ENCODE data around the gene S100A1.
A peak's percentile ranks its signal among the peaks of the same experiment; 100 is the strongest.
"Not testable (repeated sequence)": the region's sequence is repeated elsewhere in the genome, so short reads cannot be mapped to it uniquely, and the experiment has no call there.

Gene S100A1

GRCh38 chr1:153631047-153632022 lies 3.1 kb downstream of the S100A1 start:
- DNase-seq = no peak

DNA sequence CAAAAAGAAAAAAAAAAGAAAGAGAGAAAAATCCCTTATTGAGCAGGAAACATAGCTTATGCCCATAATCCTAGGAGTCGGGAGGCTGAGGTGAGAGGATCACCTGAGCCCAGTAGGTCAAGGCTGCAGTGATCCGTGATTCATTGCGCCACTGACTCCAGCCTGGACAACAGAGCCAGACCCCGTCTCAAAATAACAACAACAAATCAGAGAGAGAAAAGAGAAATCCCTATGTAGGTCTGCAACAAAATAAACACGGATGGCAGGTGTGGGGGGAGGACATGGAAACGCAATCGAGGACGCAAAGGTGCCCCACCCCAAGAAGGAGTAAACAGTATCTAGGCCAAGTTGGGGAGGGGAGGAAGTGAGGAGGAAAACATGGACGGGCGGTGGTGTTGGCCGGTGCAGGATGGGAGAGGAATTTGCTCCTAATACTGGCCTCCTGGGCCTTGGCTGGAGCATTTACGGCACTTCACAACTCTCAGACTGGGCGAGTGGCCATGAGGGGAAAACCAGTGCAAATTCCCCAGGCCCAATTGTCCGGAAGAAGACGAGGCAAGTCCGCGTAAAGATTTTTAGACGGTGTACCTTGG lies 5.0 kb downstream of the S100A1 start:
- no peak for DNase-seq

DNA sequence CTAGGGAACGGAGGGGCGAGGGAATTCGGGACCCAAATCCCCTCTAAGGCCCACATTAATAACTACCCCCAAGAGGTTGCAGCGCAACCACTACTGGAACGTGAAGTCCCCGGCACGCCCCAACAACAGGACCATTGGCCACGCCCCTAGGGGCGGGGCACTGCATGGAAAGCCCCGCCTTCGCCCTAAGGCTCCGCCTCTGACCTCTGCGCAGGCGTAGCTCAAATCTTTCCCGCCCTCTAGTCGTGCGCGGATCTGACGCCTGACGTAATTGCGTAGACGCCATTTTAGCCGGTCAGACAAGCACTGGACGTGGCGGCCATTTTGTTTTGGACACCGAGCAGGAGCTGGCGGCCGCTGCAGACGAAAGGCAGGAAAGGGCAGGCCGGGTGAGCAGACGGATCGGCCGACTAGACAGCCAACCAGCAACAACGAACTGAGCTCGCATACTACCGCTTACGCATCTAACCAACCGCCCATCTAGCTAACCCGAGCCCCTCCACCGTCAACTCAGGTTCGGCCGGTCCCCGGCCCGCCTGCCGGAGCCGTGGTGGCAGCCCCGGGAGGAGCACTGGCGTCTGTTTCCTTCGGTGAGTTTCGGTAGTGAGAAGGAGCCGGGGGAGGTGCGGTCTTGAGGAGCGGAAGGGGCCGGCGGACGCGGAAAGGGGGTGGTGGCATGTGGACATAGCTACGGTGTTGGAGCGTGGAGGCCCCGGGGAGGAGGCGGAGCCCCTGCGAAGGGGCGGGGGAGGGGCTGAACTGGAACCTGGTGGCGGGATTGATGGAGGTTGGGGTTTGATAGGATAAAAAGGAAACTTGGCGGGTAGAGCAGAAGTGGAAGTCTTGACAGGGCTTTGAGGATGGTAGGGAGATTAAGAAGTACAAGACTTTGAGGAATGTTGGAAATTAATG lies 5.8 kb downstream of the S100A1 start, which contains the start of gene CHTOP:
Gene CHTOP, plus strand, starts transcription at position 313 of the 912 bp plus-strand sequence. CDS start 2,523 bp downstream, outside the sequence.
- peak; percentile 98 for DNase-seq

DNA sequence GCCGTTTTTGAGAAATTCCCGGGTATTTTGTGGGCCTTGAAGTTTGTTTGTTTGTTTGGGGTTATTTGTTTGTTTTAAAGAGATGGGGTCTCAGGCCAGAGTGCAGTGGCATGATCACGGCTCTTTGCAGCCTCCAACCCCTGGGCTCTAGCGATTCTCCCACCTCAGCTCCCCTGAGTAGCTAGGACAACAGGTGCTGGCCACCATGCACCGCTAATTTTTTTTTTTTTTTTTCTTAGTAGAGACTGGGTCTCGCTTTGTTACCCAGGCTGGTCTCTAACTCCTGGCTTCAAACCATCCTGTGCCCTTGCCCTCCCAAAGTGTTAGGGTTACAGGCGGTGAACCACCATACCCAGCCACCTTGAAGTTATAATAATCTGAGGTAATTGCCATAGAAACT lies 7.6 kb downstream of the S100A1 start:
- no peak for DNase-seq

GRCh38 chr1:153636312-153636711 lies 8.1 kb downstream of the S100A1 start:
- no peak for DNase-seq

GRCh38 chr1:153638261-153638660 lies 10.0 kb downstream of the S100A1 start:
- no peak for DNase-seq

GRCh38 chr1:153639280-153639679 lies 11.0 kb downstream of the S100A1 start:
- DNase-seq = no peak

GRCh38 chr1:153640213-153640612 lies 12.0 kb downstream of the S100A1 start:
- DNase-seq = not testable (repeated sequence)

DNA sequence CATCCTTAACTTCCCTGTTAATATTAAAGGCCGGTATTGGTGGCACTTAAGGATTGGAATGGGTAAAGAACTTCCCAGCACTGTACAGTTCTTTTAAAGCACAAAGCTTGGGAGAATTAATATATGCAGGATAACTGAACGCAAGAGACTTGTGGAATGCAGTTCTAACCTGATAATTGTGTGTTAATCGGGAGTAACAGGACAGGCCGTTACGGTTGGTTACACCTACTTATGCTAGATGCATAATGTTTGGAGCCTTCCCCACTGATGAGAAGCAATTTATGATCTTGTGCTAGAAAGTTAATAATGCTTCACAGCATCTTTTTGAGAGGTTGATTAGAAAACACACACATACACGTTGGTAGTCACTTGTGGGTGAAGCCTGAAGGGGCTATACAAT lies 12.6 kb downstream of the S100A1 start:
- DNase-seq = no peak

DNA sequence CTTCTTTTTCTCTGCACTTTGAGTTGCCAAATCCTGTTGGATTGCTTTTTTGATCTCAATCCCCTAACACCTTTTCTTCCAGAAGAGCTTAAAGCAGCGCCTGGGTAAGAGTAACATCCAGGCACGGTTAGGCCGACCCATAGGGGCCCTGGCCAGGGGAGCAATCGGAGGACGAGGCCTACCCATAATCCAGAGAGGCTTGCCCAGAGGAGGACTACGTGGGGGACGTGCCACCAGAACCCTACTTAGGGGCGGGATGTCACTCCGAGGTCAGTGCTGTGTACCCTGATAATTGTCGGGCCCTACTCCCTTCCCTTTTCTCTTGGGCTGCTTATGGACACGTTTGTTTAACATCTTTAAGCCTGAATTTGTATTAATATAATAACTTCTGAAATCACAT lies 13.9 kb downstream of the S100A1 start:
- no peak for DNase-seq

- DNase-seq = no peak
These were observed 14.9 kb downstream of the S100A1 start for GRCh38 chr1:153643100-153643499.

GRCh38 chr1:153643816-153644215 lies 15.6 kb downstream of the S100A1 start:
- DNase-seq = no peak

DNA sequence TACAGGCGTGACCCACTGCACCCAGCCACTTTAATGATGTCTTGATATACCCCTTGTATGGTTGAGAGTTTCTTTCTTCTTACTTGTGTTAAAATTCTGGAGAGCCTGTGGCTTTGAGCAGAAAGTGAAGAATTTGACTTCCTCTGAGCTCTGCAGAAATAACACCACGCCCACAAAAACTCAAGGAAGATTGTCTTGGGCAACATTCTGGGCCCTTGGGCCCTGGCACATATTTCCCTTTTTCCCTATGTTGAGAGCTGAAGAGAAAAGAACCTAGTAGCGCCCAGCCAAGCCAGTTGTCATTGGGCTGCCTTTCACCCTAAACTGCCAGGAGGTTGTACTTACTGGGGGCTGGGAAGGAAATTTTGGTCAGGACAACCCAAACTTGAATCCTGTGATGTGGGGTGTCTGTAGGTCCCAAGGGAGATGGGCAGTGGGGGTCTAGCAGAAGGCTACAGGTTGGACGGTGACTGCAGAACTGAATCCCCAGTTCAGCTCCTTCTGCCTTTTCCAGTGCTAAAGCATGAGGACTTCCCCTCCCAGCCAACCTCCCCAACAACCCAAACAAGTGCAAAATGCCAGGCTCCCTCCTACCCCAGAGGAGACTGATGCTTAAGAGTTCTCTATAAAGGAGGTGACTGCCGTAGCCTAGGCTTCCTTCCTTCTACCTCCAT lies 18.6 kb downstream of the S100A1 start:
- no peak for DNase-seq

DNA sequence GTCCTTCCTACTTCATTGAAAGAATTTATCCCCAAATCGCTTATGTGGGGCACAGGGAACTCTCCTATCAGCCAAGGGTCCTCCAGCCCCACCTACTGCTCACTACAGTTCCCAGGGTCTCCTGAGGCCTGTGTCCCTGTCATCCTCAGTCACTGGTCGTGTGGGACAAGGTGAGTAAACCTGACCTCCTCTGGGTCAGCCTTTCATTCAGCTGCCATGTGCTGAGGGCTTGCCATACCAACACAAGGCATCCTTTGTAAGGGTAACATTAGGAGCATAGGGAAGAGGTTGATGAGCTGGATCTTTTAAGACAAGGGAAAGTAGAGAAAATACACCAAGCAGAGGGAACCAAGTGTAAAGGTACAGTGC lies 19.1 kb downstream of the S100A1 start:
- no peak for DNase-seq

GRCh38 chr1:153648000-153648643 lies 19.9 kb downstream of the S100A1 start:
- no peak for DNase-seq

DNA sequence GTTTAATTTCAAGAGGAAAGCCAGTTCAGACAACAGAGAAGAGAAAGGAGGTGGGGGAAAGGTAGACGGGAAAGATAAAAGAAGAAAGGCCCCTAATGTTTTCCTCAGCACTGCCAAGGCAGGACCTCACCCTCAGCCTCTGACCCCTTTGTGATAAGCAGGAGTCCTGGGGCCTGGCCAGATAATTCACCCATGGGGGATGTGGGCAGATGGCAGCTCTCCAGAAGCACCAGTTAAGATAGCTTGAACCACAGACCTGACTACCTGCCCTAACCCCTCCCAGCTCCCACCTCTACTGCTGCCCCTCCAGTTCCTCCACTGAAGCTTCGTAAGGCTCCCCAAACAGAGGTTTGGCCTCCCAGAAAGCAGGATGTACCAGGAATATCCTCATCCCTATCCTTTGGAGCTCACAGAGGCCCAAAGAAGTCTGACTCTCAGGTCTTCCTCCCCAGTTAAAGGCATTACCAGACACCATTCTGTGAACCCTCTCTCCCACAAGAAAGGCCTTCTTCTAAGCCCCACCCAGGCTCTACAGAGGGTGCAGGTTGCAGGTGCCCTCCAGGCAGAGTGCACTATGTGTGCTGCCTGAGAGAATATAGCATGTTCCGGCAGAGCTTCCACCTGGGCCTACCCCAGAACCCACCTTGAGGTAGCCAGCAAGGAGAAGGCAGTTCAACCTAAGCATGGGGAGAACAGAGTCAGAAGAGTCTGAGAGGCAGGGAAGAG lies 21.1 kb downstream of the S100A1 start:
- no peak for DNase-seq

DNA sequence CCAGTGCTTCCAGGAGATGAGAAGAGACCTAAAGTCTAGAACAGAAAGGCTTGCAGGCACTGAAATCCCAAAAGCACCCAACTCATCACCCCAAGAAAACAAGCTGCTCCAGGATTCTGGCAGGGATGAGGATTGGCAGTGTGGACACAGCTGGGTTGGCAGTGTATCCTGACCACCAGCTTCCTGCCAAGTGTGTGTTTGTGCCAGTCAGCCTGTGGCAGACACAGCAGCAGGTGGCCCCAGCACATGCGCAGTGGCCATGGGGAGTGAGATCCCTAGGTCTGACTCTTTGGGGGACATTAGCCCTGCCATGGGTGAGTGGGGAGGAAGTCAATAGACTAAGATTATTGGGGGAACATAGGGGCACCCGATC lies 21.6 kb downstream of the S100A1 start:
- DNase-seq = no peak

- DNase-seq = no peak
These were observed 23.5 kb downstream of the S100A1 start for GRCh38 chr1:153651771-153652170.

DNA sequence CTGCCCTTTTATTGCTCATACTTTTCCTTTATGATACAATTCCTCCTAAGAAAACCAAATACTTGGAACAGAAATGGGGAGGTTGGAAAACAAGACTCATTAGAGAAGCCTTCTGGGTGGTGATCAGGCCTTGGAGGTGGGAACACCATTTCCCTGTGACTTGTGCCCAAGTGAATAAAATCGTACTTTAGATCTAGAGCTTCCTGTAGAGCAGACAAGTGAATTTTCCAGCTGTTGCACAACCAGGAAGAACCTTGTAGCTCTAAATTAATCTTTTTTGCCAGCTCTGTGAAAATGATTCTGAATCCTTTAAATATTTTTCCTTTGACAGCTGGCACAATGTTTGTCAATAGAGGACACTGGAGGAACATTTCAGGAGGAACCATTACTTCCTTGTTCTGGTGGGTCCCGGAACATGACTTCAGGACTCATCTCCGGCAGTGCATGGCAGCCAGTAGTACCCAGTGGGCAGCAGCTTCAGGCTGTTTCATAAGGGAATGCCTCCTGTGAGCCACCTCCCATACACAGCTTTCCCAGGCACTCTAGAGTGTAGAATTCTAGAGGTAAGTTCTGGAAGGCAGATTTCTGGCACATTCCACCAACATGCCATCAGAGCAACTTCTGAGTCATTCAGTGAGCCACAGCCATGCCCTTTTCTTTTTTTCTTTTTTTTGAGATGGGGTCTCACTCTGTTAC lies 24.7 kb downstream of the S100A1 start:
- peak; percentile 57 for DNase-seq

DNA sequence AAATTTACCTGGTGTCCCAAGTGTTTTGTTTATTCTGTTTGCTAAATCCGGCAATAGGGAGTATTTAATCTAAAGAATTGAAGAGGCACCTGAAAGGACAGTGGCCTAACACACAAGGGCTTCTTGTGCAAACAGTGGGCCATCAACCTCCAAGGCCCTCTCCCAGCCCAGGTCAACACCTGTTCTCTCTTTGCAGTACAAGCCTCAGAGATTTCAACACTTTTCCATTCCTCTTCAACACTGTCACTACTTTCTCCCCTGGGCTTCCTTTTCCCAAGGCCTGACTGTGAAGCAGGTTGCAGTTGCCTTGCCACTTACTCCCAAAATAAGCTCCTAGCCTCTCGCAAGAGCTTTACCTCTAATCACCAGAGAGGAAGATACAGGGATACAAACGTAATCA lies 27.1 kb downstream of the S100A1 start:
- no peak for DNase-seq
